Right renal pelvis (tissue), 4 donors: ENCODE results near the gene RPL3. TPM values are rescaled to one million over a fixed set of nuclear protein-coding genes. Genes with fewer than 3 reads are reported as not detected.
"Not testable (repeated sequence)": the region's sequence is repeated elsewhere in the genome, so short reads cannot be mapped to it uniquely, and the experiment has no call there.

Source experiments
- DNase-seq, 4 donors: peaks; one replicate each; pipeline ENCODE4 v3.0.0-alpha.2; 2013; ENCODE audit warnings: low read depth in 4 of 4, low spot score in 3 of 4, missing footprints in 1 of 4
- polyA plus RNA-seq, 4 donors: library from polyadenylated mRNA; unstranded; fragments of 120-200 nt; gene quantifications; one replicate each; pipeline ENCODE4 v1.2.1, GENCODE V29; 2013; ENCODE audit not compliant: insufficient read length in 4 of 4

Gene RPL3
- polyA plus RNA-seq, 4 donors, result 2,866 to 3,497 (median 3,191) TPM

DNA sequence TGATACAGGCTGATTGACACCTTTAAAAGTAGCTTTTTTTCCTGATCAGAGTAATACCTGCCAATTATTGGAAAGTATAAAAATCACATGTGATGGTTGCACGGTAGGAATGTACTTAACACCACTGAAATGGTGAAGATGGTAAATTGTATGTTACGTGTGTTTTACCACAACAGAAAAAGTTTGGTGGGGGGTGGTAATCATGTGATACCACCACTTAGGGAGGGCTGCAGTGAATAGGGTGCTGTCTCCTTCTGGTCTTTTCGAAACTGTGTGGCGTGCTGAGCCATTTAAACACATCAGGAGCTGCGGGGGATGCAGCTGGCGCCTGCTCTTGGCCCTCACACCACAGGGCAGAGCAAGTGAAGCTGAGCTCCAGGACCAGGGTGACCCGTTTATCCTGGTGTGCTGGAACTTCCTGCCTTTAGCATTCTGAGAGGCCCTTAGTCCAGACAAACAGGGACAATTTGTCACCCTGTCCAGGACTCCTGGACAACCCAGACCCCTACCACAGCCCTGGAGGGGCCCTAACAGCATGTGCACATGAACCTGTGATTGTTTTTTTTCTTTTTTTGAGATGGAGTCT is 33.0 kb upstream of the RPL3 start:
- DNase-seq, result no peak

DNA sequence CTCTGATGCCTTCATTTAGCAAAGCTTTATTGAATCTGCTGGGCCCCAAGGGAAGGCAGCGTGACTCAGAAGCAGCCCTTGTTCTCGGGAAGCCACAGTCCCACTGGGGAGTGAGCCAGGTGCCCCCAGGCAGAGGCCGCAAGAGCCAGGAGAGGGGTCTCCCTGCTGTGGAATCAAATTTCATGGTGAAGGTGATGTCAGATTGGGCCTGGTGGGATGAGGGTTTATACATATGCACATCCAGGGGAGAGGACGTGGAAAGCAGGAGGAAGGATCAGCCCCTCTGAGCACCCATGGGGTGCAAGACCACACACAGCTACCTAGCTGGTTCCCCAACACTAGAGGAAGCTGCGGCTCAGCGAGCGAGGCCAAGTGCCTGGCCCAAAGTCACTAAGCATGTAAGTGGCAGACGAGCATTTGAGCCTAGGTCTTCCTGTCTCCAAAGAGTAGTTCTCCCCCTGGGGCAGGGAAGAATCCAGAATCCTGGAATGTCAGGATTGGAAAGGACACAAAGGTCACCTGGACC is 32.3 kb upstream of the RPL3 start:
- no peak for DNase-seq

DNA sequence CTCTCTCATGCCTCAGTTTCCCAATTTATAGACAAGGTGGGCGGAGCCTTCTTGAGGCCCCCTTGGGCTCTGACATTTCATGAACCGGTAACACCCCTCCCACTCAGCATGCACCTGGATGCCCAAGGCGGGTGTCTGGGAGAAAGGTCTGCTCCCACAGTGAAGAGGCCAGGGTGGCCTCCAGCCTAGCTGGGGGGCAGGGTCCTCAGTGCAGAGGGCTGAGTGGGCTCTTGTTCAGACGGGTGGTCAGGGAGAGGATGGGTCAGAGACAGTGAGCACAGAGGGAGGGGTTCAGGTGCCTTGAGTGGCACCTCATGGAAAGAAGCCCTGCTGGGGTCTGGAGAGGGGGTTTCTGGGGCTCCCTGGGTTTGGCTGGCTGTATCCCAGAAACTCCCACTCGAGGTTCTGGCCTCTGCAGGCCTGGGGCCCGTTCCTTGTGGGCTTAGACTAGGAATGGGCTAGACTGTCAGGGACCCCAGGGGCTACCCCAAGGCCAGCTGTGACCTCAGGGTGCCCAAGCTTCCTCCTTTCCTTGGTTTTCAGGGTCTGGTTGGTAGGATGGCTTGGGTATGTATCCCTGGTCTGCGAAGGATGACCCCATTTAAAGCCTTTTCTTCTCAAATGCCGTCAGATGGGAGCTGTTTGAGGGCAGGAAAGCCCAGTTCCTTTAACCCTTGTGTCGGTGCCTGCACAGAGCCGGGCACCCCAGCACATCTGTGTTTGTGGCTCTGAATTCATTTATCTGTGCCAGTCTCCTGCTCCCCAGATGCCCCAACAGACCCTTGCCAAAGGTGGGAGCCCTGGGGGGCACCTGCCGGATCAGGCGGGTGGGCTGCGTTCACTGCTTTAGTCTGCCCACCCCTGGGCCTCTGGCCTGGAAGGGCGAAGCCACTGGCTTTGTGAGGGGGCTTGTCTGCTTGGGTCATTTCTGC is 31.6 kb upstream of the RPL3 start:
- no peak for DNase-seq

DNA sequence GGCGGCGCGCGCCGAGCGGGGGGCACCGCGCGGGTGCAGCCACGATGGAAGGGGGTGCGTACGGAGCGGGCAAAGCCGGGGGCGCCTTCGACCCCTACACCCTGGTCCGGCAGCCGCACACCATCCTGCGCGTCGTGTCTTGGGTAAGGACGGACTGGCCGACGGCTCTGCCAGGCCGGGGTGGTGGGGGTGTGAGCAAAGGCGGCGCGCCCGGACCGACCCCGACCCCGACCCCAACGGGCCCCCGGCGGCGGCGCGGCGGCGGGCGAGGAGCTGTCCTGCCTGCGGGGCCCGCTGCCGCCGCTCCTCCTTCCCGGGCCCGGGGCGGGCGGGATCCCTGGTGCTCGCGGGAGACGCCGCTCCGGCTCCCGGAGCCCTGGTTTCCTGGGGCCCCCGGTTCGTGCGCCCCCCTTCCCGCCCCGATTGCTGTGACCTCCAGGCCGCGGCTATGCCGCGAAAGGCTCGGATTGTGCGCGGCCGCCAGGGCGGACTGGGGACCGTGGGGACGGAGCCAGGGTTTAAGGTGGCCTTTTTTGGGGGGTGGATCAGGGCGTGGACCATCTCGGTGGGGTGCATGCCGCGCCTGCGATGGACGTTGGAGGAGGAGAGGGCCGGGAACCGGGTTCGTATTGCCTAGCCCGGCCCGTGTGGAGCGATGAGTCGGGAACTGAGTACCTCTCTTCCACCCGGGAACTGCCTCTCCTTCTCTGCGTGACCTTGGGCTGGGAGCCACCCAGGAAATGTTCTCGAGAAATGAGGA is 30.7 kb upstream of the RPL3 start, which contains the start of gene SYNGR1:
Gene SYNGR1 (plus strand): TSS at position 25 of the 760 bp plus-strand sequence. CDS start 20 bp downstream, at position 45.
- DNase-seq, result no peak

DNA sequence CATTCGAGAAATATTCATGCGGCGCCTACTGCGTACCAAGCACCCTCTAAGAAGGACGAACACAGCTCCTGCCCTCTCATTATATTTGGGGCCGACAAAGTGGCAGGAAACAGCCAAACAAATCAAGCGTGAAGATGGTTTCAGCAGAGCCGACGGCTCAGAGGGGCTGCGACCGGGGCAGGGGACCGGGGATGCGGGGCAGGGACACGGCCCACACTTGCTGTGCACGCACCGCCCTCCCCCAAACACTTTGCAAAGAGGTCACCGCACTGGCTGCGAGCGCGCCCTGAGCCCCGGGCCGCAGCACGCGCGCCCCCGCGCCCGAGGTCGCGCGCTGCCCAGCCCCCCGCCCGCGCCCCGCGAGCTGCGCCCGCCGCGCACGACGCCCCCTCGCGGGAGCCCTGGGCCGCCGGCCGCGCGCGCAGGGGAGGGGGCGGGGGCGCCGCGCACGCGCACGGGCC is 30.1 kb upstream of the RPL3 start:
- no peak for DNase-seq

DNA sequence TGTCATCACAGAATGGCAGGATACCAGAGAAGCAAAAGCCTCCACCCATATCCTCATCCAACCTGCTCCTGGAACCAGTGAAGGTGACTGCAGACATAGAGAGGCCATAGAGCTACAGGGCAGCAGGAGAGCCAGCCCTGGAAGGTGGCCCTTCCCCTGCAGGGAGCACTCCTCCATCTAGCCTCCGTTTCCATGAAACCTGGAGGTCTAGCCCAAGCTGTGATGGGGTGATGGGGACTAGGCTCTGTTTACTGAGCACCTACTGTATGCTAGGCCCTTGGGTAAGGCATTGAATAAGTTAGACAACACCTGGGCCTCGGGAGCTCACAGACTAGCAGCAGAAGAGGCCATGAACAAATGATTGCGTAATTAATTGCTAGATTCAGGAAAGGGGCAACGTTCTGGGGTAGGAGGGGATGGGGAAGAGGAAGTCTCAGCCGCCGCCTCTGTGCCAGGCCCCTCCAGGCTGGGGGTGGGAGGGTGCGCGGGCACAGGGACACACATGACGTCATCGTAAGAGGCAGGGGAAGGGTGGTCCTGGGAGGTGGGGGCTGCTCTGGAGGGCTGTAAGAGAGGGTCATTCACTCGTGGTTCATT is 29.6 kb upstream of the RPL3 start:
- DNase-seq, result no peak

DNA sequence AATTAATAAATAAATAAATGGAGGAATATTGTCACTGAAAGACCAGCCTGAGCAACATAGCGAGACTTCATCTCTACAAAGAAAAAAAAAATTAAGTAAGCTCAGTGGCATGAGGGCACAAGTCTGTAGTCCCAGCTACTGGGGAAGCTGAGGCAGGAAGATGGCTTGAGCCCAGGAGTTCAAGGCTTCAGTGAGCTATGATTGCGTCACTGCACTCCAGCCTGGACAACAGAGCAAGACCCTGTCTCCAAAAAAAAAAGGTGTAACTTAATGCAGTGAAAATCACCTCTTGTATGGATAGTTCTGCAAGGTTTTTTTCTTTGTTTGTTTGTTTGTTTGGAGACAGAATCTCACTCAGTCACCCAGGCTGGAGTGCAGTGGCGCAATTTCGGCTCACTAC is 25.8 kb upstream of the RPL3 start:
- no peak for DNase-seq

DNA sequence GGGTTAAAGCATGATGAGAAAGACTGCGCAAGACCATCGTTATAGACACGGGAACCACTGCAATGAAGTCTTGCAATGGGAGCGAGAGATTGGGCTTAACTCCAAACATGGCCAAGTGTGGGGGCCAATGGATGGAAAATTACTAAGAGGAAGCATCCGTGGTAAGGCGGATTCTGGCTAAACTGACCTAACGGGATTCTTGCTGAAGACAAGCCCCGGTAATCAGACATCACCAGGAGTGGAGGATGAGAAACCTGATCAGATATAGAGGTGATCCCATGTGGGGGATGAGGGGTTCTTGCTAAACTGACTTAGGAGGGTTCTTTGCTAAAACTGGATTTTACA is 24.6 kb upstream of the RPL3 start:
- no peak for DNase-seq

DNA sequence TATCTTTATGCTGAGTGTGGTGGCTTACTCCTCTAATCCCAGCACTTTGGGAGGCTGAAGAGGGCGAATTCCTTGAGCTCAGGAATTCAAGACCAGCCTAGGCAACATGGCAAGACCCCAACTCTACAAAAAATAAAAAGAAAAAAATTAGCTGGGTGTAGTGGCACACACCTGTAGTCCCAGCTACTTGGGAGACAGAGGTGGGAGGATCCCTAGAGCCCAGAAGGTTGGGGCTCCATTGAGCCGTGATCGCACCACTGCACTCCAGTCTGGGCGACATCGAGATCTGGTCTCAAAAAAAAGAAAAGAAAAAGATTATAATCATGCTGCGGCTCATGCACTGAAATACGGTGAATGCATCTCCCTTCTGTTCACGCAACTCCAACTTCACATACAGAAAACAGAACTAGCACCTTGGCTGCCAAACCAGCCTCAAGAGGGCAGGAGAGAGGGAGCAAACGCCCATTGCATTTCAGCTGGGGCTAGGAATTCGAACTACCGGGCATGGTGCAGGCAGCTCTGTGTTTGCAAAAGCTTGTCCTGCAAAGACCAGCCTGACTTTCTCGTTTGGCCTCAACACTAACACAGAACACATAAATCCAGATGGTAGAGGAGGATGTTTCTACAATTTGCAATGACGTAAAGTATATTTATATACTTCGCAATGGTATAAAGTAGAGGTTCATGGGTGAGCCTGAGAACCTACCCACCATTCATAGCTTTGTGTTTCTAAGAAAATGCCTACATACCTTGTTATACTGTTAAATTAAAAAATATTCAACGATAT is 24.0 kb upstream of the RPL3 start:
- DNase-seq, result no peak

DNA sequence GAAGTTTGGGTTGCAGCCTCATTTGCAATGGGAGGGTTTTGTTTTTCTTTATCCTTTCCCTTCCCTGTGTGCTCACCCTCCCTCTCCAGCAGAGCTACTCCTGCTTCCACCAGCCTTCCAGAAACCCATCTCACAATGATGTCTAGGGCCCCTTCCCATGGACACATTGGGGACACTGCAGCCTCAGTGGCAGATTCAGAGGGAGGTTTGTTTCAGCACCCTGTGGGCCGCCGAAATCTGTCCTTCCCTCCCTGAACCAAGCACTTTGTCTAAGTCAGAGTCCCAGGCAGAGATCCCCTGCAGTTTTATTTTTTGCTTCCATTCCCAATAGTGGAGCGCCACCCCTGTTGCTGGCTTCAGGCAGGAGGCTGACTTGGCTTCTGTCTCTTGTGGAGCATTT is 21.8 kb upstream of the RPL3 start:
- DNase-seq, result no peak

DNA sequence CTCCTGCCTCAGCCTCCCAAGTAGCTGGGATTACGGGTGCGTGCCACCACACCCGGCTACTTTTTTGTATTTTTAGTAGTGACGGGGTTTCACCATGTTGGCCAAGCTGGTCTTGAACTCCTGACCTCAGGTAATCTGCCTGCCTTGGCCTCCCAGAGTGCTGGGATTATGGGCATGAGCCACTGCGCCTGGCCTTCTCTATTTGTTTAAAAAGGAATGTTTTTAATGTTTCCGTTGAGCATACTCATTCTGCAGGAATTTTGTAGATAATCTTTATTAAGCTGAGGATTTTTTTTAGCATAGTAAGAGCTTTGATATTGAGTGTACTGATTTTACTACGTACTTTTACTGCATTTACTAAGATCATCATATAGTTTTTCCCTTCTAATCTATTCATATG is 20.4 kb upstream of the RPL3 start:
- not testable (repeated sequence) for DNase-seq

DNA sequence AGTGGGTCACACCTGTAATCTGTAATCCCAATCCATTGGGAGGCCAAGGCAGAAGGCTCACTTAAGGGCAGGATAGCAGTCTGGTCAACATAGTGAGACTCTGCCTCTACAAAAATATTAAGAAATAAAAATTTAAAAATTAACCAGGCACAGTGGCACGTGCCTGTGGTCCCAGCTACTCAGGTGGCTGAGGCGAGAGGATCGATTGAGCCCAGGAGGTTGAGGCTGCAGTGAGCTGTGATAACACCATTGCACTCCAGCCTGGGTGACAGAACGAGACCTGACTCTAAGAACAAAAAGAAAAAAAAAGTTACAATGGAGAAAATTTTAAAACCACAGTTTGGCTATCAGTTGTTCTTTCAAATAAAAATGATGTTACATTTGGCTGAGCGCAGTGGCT is 17.0 kb upstream of the RPL3 start:
- DNase-seq, result no peak

DNA sequence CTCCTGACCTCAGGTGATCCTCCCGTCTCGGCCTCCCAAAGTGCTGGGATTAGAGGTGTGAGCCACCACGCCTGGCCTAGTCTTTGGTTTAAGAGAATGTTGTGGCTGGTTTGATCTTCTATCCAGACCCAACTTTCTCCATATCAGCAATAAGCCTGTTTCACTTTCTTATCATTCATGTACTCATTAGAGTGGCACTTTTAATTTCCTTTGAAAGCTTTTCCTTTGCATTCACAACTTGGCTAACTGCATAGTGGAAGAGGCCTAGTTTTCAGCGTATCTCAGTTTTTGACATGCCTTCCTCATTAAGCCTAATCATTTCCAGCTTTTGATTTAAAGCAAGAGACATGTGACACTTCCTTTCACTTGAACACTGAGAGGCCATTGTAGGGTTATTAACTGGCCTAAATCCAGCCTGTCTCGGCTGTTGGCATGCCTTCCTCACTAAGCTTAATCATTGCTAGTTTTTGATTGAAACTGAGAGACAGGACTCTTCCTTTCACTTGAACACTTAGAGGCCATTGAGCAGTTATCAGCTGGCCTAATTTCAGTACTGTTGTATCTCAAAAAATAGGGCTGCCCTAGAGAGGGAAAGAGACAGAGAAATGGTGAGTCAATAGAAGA is 13.1 kb upstream of the RPL3 start:
- DNase-seq, result no peak

DNA sequence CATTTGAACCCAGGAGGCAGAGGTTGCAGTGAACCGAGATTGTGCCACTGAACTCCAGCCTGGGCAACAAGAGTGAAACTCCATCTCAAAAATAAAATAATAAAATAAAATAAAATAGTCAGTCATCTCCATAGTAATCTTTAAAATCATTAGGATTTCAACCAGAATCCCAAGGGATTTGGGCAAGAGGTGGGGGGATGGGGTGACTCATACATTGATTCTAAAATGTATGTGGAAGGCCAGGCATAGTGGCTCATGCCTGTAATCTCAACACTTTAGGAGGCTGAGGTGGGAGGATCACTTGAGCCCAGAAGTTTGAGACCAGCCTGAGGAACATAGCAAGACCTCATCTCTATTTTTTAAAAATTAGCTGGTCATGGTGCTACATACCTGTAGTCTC is 11.1 kb upstream of the RPL3 start:
- DNase-seq, result not testable (repeated sequence)

DNA sequence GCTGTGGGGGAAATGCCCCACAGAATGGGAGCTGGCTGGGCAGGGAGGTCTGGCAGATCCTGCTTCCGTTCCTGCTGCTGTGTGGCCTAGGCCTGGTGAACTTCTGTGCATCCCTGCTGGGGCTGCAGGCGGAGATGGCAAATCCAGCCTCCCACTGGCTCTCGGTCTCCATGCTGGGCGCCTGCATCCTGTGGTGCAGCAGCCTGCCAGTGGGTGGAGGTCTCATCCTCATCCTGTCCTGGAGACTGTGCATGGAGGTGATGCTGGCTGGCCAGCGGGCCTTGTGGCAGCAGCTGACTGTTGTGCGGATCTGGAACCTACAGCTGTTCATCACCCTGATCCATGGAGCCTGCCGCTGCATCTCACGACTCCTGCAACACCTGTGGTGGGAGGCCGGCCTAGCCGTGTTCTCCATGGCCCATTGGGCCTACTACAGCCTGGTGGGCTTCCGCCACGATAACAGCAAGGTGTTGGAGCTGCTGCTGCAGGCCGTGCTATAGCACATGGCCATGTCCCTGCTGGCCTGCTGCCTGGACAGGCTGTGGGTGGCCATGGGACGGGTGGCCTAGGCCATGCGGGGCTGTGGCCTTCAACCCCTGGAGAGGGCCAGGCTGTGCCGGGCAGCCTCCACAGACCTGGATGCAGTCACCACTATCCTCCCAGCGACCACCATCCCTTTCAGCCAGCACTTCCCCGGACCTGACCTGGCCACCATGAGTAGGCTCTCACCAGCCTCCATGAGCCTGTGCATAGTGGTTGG is 8.8 kb upstream of the RPL3 start:
- DNase-seq, result no peak

DNA sequence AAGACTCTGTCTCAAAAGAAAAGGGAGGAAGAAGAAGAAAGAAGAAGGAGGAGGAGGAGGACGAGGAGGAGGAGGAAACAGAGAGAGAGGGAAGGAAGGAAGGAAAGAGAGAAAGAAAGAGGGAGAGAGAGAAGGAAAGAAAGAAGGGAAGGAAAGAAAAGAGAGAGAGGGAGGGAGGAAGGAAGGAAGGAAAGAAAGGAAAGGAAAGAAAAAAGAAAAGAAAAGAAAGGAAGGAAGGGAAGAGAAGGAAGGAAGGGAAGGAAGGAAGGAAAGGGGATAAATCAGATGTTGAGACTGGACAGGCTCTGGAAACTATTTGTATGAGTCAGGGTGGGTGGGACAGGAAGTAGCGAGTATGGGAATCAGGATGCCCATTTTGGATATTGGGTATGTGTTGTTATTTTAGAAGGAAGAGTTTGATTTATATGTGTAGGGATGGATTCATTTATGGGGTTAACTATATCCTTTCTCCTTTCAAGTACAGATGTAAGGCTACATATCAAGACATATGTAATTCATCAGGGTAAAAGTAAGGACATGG is 6.0 kb upstream of the RPL3 start:
- no peak for DNase-seq

DNA sequence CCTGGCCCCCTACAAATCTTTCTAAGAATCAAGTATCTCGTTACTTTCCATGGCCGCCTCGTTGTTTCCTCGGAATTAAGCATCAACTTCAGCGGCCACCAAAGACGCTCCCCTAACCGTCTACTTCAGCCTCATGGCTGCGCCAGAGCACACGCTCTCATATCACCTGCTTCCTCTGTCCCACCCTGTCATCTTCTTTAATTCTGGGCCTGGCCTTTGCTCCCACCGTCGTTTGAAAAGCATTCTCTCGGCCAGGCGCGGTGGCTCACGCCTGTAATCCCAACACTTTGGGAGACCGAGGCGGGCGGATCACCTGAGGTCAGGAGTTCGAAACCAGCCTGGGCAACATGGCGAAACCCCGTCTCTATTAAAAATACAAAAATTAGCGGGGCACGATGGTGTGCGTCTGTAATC is 1.2 kb upstream of the RPL3 start:
- DNase-seq, result not testable (repeated sequence)

DNA sequence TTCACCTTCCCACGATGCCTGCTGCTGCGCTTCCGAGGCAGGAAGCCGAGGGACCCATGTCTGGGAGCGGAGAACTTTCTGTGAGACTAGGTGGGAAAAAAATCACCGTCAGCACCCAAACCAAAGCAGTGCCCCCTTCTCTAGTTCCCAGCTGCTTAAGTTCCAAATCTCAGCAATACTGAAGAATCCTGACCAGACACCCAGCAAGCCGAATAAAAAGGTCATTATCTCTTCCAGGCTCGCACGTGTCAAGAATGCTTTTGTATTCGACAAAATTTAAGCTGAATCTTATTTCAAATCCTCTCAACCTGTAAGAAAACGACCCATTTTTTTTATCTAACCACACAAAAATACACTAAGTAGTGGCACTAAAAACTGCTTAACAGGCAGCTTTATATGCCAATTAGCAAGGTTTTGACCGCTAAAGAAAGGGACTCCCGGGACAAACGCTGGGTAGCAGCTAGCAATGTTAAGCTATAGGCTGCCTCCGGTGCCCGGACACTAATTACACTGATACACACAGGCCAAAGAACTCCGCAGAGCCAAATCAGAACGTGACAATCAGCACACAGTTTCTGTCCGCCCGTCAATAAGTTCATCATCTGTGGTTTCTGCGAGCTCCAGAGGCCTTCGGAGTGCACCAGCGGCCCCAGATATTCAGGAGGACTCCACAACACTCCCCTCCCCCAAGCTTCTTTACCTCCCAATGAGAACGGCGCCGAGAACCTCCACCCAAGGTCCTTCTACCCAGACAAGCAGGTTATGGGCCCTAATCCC is 728 bp downstream of the RPL3 start:
- DNase-seq, result no peak
